ENCODE measurements around the gene TCF4. TPM values are rescaled to one million over a fixed set of nuclear protein-coding genes. Genes with fewer than 3 reads are reported as not detected.

TCF4 gene
- total RNA-seq, 1 experiment from 2014 or later: 14.7 TPM

GRCh38 chr18:55508651-55509050 is 79.3 kb downstream of the TCF4 start:
- no peak for DNase-seq (ENCODE audit: low read depth)

GRCh38 chr18:55506074-55506473 is 81.9 kb downstream of the TCF4 start:
- DNase-seq (ENCODE audit: low read depth): no peak

- no peak for DNase-seq (ENCODE audit: low read depth)
These were observed 83.2 kb downstream of the TCF4 start for GRCh38 chr18:55504808-55505207.

- DNase-seq (ENCODE audit: low read depth): no peak
These were observed 84.7 kb downstream of the TCF4 start for GRCh38 chr18:55503167-55503820.

- DNase-seq (ENCODE audit: low read depth): no peak
These were observed 85.8 kb downstream of the TCF4 start for GRCh38 chr18:55501982-55502710.

- DNase-seq (ENCODE audit: low read depth): no peak
These were observed 86.4 kb downstream of the TCF4 start for GRCh38 chr18:55501579-55501978.

GRCh38 chr18:55500316-55501086 is 87.5 kb downstream of the TCF4 start:
- peak; percentile 80 for DNase-seq (ENCODE audit: low read depth)

- DNase-seq (ENCODE audit: low read depth): no peak
These were observed 88.5 kb downstream of the TCF4 start for GRCh38 chr18:55499526-55499925.

GRCh38 chr18:55497825-55498403 is 90.1 kb downstream of the TCF4 start:
- no peak for DNase-seq (ENCODE audit: low read depth)

- peak; percentile 47 for DNase-seq (ENCODE audit: low read depth)
These were observed 93.1 kb downstream of the TCF4 start for GRCh38 chr18:55494899-55495298.

- DNase-seq (ENCODE audit: low read depth): no peak
These were observed 93.6 kb downstream of the TCF4 start for GRCh38 chr18:55494441-55494840.

- DNase-seq (ENCODE audit: low read depth): no peak
These were observed 96.4 kb downstream of the TCF4 start for GRCh38 chr18:55491616-55492015.

GRCh38 chr18:55489034-55489986 is 98.7 kb downstream of the TCF4 start:
- no peak for DNase-seq (ENCODE audit: low read depth)

- no peak for DNase-seq (ENCODE audit: low read depth)
These were observed 99.5 kb downstream of the TCF4 start for GRCh38 chr18:55488473-55488872.

- no peak for DNase-seq (ENCODE audit: low read depth)
These were observed 100.0 kb downstream of the TCF4 start for GRCh38 chr18:55487997-55488396.

GRCh38 chr18:55486936-55487335 is 101.1 kb downstream of the TCF4 start:
- no peak for DNase-seq (ENCODE audit: low read depth)

GRCh38 chr18:55485666-55486065 is 102.3 kb downstream of the TCF4 start:
- no peak for DNase-seq (ENCODE audit: low read depth)

- DNase-seq (ENCODE audit: low read depth): no peak
These were observed 103.2 kb downstream of the TCF4 start for GRCh38 chr18:55484773-55485172.

- no peak for DNase-seq (ENCODE audit: low read depth)
These were observed 104.6 kb downstream of the TCF4 start for GRCh38 chr18:55483266-55483871.
